Mononuclear cell (primary cell): ENCODE measurements around the gene STMN3. TPM values are rescaled to one million over a fixed set of nuclear protein-coding genes. Genes with fewer than 3 reads are reported as not detected.
A peak's percentile ranks its signal among the peaks of the same experiment; 100 is the strongest.
"Not testable (repeated sequence)": the region's sequence is repeated elsewhere in the genome, so short reads cannot be mapped to it uniquely, and the experiment has no call there.

Source experiments
- H3K27me3 ChIP-seq: 2 replicates; pipeline ENCODE4 v1.6.0; 2011; ENCODE audit warnings: low read length, control low read depth; ENCODE audit not compliant: insufficient read depth
- H3K4me1 ChIP-seq: 2 replicates; pipeline ENCODE4 v1.5.1; 2011; ENCODE audit warnings: mild to moderate bottlenecking, low read length, control low read depth; ENCODE audit not compliant: insufficient read depth
- H3K4me3 ChIP-seq: 2 replicates; pipeline ENCODE4 v1.5.1; 2011; ENCODE audit warnings: mild to moderate bottlenecking, low read length, moderate library complexity
- H3K9me3 ChIP-seq: 2 replicates; pipeline ENCODE4 v1.5.1; 2011; ENCODE audit warnings: low read depth, mild to moderate bottlenecking, control low read depth, low read length
- total RNA-seq: library from RNA; depleted of rRNA; stranded (reverse); fragments of >200 nt; gene quantifications from one replicate; pipeline ENCODE4 v1.2.3, GENCODE V29; 2012

Gene STMN3
- total RNA-seq, 1 donor: 14.5 TPM

- not testable (repeated sequence) for H3K4me3 ChIP-seq
Measured at GRCh38 chr20:63671695-63672094, 18.5 kb upstream of the STMN3 start.

GRCh38 chr20:63668351-63668750 lies 15.1 kb upstream of the STMN3 start:
- Histone ChIP-seq H3K4me1 (no peaks in the 10 kb centered on the region), H3K4me3 (no peak overlapping the region), H3K9me3 (no peaks in the 10 kb centered on the region), H3K27me3 (no peaks in the 10 kb centered on the region)

More at GRCh38 chr20:63671695-63672094, 18.5 kb upstream of the STMN3 start:
- H3K27me3 ChIP-seq, H3K4me1 ChIP-seq, H3K9me3 ChIP-seq: not testable (repeated sequence)

- H3K9me3 ChIP-seq: no peaks in the 10 kb centered on the region
- no peaks in the 10 kb centered on the region for H3K27me3 ChIP-seq
- no peak overlapping the region for H3K4me3 ChIP-seq
- H3K4me1 ChIP-seq: no peaks in the 10 kb centered on the region
Measured at GRCh38 chr20:63667858-63668257, 14.6 kb upstream of the STMN3 start.

- H3K9me3 ChIP-seq: no peaks in the 10 kb centered on the region
- H3K27me3 ChIP-seq: no peaks in the 10 kb centered on the region
- H3K4me1 ChIP-seq: no peaks in the 10 kb centered on the region
- no peak overlapping the region for H3K4me3 ChIP-seq
Measured at GRCh38 chr20:63665708-63666107, 12.5 kb upstream of the STMN3 start.

GRCh38 chr20:63664861-63665594 lies 11.8 kb upstream of the STMN3 start:
- Histone ChIP-seq H3K9me3 (no peaks in the 10 kb centered on the region), H3K4me1 (no peaks in the 10 kb centered on the region), H3K4me3 (no peak overlapping the region), H3K27me3 (no peaks in the 10 kb centered on the region)

GRCh38 chr20:63664143-63664851 lies 11.1 kb upstream of the STMN3 start:
- no peak overlapping the region for H3K4me3 ChIP-seq
- H3K27me3 ChIP-seq: no peaks in the 10 kb centered on the region
- H3K4me1 ChIP-seq: peaks cover 4% of the 10 kb centered on the region
- H3K9me3 ChIP-seq: no peaks in the 10 kb centered on the region

- Histone ChIP-seq H3K4me1 (peaks cover 11% of the 10 kb centered on the region), H3K4me3 (no peak overlapping the region), H3K27me3 (no peaks in the 10 kb centered on the region), H3K9me3 (no peaks in the 10 kb centered on the region)
Measured at GRCh38 chr20:63663332-63664066, 10.3 kb upstream of the STMN3 start.

- peaks cover 13% of the 10 kb centered on the region for H3K4me1 ChIP-seq
- H3K27me3 ChIP-seq: no peaks in the 10 kb centered on the region
- H3K4me3 ChIP-seq: no peak overlapping the region
- H3K9me3 ChIP-seq: no peaks in the 10 kb centered on the region
Measured at GRCh38 chr20:63662813-63663189, 9.6 kb upstream of the STMN3 start.

- H3K4me3 ChIP-seq: no peak overlapping the region
- H3K4me1 ChIP-seq: peaks cover 19% of the 10 kb centered on the region
- H3K27me3 ChIP-seq: no peaks in the 10 kb centered on the region
- H3K9me3 ChIP-seq: no peaks in the 10 kb centered on the region
Measured at GRCh38 chr20:63661959-63662812, 9.0 kb upstream of the STMN3 start.

- no peaks in the 10 kb centered on the region for H3K9me3 ChIP-seq
- peaks cover 20% of the 10 kb centered on the region for H3K4me1 ChIP-seq
- no peaks in the 10 kb centered on the region for H3K27me3 ChIP-seq
- no peak overlapping the region for H3K4me3 ChIP-seq
Measured at GRCh38 chr20:63661108-63661507, 7.9 kb upstream of the STMN3 start.

- Histone ChIP-seq H3K27me3 (no peaks in the 10 kb centered on the region), H3K4me1 (peaks cover 20% of the 10 kb centered on the region), H3K9me3 (no peaks in the 10 kb centered on the region), H3K4me3 (no peak overlapping the region)
Measured at GRCh38 chr20:63660622-63661021, 7.4 kb upstream of the STMN3 start.

GRCh38 chr20:63660174-63660573 lies 7.0 kb upstream of the STMN3 start:
- not testable (repeated sequence) for H3K27me3 ChIP-seq, H3K9me3 ChIP-seq, H3K4me3 ChIP-seq
- H3K4me1 ChIP-seq: peaks cover 20% of the 10 kb centered on the region

- Histone ChIP-seq H3K27me3 (no peaks in the 10 kb centered on the region), H3K4me1 (peaks cover 23% of the 10 kb centered on the region), H3K9me3 (no peaks in the 10 kb centered on the region)
Measured at GRCh38 chr20:63659370-63659769, 6.1 kb upstream of the STMN3 start.

GRCh38 chr20:63658749-63659187 lies 5.5 kb upstream of the STMN3 start:
- H3K4me3 ChIP-seq: peak overlapping the region; percentile 87
- H3K27me3 ChIP-seq: no peaks in the 10 kb centered on the region
- peaks cover 30% of the 10 kb centered on the region for H3K4me1 ChIP-seq
- H3K9me3 ChIP-seq: no peaks in the 10 kb centered on the region

More at GRCh38 chr20:63659370-63659769, 6.1 kb upstream of the STMN3 start:
- no peak overlapping the region for H3K4me3 ChIP-seq
